Stimulated activated CD4-positive, alpha-beta T cell treated with anti-CD3 and anti-CD28 coated beads, Interleukin-4, amount 100 ng/mL, for 4 hours (primary cell): ENCODE results near the gene CELF3.
"Not testable (repeated sequence)": the region's sequence is repeated elsewhere in the genome, so short reads cannot be mapped to it uniquely, and the experiment has no call there.

Source experiments
- DNase-seq, 2 experiments: peaks; one replicate each; pipeline ENCODE4 v3.0.0-alpha.2; 2020

CELF3 gene

DNA sequence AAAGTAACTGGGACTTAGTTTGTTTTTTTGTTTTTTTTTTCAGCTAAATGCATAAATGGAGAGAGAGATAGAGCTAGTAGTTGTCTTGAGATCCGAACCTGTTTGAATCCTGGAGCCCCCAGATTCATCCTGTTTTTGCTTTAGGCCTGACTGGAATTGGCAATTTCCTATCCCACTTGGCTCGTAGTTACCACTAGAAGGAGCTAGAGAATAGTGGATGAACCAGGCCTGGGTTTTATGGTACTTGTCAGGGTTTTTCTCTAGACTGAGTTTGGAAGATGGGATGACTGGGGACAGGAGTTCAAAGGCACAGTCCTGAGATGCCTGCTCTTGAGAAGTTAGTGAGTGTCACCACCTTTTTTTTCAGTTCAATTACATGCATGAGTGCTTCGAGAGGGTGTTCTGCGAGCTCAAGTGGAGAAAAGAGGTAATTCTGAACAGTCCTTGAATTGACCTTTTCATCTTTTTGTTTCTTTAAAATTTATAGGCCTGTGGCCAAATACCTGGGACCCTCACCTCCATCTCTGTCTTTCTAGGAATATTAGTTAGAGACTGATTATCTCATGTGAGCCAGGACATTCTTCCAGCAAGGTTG lies 23.4 kb downstream of the CELF3 start:
- no peak for DNase-seq

DNA sequence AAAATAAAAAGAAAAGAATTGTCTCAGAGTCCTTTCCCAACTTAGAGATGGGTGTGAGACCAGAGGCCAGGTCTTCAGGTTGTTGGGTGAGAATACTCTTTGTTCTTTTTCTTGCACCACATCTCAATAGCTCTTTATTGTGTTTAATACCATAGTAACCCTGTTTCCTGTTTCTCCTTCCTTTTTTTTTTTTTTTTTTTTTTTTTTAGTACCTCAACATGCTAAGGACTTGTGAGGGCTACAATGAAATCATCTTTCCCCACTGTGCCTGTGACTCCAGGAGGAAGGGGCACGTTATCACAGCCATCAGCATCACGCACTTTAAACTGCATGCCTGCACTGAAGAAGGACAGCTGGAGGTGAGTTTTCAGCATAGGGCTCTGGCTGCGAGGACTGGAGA lies 24.4 kb downstream of the CELF3 start:
- no peak for DNase-seq

DNA sequence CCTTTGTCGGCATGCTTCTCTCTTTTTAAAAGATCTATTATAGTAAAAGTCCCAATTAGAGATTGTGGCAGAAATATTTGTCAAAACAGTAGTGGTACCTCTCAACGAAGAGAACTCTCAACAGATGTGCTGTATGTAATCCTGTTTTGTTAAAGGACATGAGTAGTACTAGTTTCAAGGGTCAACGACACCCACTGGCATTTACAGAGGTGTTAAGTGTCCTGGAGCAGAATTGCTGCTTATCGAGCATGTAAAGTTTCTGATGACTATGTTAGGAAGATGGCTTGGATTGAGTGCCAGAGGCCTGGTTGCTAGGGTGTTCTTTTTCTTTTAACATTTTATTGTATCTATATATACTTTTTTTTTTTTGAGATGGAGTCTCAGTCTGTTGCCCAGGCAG lies 27.1 kb downstream of the CELF3 start:
- no peak for DNase-seq

DNA sequence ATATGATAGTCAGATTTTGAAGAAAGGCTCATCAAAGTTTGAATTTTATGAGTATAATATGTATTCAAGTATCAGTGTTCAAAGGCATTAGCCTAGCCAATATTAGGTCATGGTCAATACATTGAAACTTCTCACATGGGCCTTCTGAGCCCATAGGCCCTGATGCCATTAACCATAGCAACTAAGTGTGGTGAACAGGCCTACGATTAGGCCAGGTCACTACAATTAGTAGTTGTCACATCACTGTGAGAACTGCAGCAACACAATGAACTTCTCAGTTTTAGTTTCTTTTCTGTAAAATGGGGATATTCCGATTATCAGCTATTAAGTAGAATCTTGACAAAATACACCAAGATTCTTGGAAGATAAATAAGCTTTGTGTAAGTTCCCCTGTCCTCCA lies 30.0 kb downstream of the CELF3 start:
- no peak for DNase-seq

DNA sequence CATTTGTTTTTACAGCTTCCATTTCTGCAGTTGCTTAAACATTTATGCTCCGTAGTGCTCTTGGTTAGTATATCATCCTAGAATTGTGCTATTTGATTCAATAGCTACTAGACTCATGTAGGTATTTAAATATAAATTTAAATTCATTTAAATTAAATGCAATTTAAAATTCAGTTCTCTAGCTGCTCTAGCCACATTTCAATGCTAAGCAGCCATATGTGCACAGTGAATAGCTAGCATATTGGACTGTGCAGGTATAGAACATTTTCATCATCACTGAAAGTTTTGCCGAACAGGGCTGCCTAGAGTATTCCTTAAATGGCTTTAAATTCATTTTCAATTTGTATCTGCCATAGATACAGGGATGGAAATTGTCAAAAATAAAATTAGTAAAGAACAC lies 32.5 kb downstream of the CELF3 start:
- DNase-seq: no peak

DNA sequence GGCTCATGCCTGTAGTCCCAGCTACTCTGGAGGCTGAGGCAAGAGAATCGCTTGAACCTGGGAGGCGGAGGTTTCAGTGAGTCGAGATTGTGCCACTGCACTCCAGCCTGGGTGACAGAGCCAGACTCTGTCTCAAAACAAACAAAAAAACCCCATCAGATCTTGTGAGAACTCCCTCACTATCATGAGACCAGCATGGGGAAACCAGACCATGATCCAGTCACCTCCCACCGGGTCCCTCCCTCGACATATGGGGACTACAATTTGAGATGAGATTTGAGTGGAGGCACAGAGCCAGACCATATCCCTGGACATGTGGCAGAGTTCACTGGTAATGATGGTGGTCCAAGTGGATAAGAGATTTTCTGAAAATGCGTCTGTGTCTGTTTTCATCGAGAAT lies 33.7 kb downstream of the CELF3 start:
- DNase-seq: not testable (repeated sequence)

DNA sequence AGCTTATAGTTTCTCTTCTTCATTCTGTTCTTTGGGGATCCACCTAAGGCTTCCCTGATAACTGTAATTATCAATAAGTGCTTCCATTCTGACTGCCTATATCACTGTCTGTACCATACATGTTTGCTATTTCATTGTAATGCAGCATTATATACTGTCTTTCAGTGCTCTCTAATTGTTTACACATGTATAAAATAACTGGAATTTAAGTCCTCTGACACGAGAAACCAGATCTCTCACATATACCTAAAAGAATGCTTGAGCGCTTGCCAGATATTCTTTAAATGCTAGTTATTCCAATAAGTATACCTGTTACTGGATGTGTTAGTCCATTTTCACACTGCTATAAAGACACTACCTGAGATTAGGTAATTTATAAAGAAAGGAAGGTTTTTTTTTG lies 34.7 kb downstream of the CELF3 start:
- no peak for DNase-seq

DNA sequence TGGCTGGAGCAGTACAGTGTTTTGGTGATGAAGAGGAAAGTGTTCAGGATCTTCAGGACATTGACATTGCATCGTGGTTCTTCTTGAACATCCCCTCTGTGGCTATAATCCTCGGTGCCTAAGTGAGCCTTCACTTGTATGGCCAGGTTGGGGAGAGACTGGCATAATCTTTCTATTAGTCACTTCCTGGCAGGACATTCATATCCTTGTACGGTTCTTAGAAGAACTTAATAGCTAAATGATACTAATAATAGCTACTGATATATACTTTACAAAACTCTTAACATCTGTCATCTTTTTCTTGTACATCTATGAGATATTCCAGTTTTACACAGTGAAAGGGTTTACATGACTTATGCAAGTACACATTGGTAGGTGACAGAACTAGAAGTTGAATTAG lies 35.8 kb downstream of the CELF3 start:
- no peak for DNase-seq

DNA sequence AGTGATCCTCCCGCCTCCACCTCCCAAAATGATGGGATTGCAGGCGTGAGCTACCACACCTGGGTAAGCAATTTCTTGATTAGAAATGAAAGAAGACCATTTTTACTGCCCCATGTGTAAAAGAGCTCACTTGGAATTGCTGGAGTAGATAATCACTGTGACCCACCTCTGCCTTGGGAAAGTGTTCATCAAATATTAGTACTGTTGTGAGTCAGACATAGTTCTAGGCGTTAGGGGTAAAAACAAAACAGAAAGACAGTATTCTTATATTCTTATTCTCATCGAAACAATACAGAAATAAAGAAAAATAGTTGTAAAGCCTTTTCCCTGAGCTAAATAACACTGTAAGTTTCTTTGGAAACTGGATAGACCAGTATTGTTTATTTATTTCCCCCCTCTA lies 36.2 kb downstream of the CELF3 start:
- DNase-seq: no peak

DNA sequence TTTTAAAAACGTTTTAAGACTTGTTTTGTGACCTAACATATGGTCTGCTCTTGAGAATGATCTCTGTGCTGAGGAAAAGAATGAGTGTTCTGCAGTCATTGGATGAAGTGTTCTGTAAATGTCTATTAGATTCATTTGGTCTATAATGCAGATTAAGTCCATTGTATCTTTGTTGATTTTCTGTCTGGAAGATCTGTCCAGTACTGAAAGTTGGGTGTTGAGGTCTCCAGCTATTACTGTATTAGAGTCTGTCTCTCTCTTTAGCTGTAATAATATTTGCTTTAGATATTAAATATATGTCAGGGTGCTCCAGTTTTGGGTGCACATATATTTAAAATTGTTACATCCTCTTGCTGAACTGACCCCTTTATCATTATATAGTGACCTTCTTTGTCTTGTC lies 43.2 kb downstream of the CELF3 start:
- DNase-seq: no peak

DNA sequence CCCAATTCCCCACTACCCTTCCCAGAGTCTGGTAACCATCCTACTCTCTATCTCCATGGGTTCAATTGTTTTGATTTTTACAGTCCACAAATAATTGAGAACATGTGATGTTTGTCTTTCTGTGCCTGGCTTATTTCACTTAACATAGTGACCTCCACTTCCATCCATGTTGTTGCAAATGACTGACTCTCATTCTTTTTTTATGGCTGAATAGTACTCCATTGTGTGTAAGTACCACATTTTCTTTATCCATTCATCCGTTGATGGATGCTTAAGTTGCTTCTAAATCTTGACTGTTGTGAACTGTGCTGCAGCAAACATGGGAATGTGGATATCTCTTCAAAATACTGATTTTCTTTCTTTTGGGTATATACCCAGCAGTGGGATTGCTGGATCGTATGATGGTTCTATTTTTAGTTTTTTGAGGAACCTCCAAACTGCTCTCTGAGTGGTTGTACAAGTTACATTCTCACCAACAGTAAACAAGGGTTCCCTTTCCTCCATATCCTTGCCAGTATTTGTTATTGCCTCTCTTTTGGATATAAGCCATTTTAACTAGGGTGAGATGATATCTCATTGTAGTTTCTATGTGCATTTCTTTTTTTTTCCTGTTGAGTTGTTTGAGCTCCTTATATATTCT lies 46.4 kb downstream of the CELF3 start:
- not testable (repeated sequence) for DNase-seq

DNA sequence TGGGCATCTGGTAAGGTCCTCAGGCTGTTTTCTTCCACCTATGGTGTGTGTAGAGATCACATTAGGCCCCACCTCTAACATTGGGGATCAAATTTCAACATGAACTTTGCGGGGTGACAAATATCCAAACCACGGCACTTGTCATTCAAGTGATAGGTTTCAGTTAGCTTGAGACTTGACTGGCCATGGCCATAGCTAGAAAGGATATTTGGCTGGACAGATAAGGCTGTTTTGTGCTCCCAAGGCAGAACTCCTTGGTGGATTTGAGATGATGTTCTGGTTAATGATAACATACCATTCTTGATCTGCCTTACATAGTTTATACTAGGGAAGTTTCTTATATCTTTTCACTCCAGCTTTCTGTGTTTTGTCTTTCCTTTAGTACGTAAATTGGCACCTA lies 48.5 kb downstream of the CELF3 start:
- no peak for DNase-seq

DNA sequence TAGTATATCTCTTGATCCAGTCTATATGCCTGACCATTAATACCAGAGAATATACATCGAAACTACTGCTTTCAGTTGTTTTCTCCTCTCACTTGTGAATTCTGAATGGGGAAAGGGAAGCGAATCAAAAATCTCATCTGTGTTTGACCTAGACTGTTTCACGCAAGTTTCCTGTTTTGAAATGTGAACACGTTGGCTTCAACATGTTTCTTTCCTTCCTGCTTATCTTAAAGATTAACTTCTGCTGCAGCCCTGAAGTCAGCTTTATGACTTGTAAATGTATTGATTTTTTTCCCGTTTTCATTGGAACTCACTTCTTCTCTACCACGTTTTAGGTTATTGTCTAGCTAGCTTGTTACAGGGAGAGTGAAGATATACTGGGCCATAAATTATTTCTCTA lies 54.9 kb downstream of the CELF3 start:
- no peak for DNase-seq

DNA sequence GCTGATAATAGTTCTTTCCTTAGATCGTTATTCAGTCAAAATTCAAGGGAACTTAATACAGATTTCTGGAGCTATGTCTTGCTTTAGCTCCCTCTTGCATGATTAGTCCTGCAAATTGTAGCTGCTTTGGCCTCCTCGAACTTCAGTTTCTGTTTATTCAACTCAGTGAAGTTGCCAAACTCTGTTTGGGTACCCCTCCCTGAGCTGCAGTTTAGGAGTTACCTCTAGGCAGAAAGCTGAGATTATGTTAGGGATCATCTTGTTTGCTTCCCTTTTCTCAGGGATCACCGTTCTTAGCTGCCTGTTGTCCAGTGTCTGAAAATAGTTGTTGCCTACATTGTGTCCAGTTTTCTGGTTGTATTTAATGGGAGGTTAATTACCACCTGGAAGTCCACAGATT lies 61.2 kb downstream of the CELF3 start:
- no peak for DNase-seq

DNA sequence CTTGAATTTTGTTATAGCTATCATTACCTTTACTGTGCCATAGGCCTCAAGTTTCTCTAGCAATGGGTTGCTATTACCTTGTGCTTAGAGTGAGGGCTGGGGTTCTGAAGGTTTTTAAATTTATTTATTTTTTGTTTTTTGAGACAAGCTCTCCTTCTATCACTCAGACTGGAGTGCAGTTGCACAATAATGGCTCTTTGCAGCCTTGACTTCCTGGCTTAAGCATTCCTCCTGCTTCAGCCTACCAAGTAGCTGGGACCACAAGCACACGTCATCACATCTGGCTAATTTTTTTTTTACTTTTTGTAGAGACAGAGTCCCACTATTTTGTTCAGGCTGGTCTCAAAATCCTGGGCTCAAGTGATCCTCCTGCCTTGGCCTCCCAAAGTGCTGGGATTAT lies 63.2 kb downstream of the CELF3 start:
- no peak for DNase-seq
